ENCODE data around the gene C1R.
"Not testable (repeated sequence)": the region's sequence is repeated elsewhere in the genome, so short reads cannot be mapped to it uniquely, and the experiment has no call there.

C1R gene

DNA sequence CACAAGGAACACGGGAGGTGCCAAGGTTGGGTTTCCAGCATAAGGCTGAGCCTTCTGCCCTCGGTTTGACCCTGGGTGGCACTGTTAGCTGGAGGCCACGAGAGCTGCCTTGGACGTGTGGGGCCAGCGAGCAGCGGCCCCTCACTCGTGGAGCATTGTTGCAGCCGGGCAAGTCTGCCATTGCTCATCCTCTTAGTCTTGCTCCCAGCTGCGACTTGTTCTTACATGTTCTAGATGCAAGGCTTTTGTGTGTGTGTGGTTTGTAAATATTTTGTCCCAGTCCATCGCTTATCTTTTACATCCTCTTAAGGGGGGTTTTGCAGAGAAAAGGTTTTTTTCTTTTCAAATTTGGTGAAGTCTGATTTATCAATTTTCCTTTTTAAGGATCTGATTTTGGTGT is 52.8 kb downstream of the C1R start:
- no peak for DNase-seq (ENCODE audit: low read depth in 2 of 3, low spot score in 2 of 3)

DNA sequence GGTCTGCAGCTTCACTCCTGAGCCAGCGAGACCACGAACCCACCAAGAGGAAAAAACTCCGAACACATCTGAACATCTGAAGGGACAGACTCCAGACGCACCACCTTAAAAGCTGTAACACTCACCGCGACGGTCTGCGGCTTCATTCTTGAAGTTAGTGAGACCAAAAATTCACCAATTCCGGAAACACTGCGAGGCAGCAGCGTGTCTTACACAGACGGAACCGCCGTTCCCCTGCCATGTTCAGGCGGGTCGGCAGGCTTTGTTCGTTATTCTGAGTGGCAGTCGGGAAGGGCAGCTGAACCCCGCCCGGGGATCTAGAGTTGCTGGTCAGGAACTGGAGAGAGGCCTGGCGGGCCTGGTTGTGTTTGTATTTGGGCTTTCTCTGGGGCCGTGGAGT is 53.7 kb downstream of the C1R start:
- no peak for DNase-seq (ENCODE audit: low read depth in 2 of 3, low spot score in 2 of 3)

DNA sequence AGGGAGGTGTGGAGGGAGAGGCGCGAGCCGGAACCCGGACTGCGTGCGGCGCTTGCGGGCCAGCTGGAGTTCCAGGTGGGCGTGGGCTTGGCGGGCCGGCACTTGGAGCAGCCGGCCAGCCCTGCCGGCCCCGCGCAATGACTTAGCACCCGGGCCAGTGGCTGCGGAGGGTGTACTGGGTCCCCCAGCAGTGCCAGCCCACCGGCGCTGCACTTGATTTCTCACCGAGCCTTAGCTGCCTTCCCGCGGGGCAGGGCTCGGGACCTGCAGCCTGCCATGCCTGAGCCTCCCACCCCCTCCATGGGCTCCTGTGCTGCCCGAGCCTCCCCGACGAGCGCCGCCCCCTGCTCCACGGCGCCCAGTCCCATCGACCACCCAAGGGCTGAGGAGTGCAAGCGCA is 54.8 kb downstream of the C1R start:
- not testable (repeated sequence) for DNase-seq (ENCODE audit: low read depth in 2 of 3, low spot score in 2 of 3)

DNA sequence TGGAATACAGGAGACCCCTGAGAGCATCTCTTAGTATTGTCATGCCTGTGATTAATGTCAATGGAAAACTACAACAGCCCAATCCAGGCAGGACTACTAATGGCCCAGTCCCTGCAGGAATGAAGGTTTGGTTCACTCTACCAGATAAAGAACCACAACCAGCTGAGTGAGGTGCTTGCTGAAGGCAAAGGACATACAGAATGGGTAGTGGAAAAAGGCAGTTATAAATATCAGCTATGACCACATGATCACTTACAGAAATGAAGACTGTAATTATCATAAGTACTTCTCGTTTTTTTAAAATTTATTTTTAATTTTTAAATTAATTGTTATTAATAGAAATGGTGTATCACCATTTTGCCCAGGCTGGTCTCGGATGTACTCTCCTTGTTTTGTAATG is 56.8 kb downstream of the C1R start:
- DNase-seq (ENCODE audit: low read depth in 2 of 3, low spot score in 2 of 3): no peak

DNA sequence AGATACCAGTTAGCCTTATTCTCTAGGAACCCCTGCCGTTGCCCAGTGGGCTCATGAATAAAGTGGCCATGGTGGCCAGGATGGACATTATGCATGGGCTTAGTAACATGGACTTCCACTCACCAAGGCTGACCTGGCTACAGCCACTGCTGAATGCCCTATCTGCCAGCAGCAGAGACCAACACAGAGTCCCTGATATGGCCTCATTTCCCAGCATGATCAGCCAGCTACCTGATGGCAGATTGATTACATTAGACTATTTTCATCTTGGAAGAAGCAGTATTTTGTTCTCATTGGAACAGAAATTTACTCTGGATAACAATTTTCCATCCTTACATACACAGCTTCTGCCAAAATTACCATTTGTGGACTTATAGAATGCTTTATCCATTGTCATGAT is 57.8 kb downstream of the C1R start:
- no peak for DNase-seq (ENCODE audit: low read depth in 2 of 3, low spot score in 2 of 3)

DNA sequence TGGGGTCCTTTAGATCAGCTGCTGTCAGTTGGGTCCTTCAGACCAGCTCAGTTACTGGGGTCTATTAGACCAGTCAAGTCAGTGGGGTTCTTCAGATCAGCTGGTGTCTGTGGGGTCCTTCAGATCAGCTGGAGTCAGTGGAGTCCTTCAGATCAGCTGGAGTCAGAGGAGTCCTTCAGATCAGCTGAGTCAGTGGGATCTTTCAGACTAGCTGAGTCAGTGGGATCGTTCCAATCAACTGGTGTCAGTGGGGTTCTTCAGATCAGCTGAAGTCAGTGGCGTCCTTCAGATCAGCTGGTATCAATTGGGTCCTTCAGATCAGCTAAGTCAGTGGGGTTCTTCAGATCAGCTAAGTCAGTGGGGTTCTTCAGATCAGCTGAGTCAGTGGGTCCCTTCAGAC is 59.3 kb downstream of the C1R start:
- no peak for DNase-seq (ENCODE audit: low read depth in 2 of 3, low spot score in 2 of 3)

DNA sequence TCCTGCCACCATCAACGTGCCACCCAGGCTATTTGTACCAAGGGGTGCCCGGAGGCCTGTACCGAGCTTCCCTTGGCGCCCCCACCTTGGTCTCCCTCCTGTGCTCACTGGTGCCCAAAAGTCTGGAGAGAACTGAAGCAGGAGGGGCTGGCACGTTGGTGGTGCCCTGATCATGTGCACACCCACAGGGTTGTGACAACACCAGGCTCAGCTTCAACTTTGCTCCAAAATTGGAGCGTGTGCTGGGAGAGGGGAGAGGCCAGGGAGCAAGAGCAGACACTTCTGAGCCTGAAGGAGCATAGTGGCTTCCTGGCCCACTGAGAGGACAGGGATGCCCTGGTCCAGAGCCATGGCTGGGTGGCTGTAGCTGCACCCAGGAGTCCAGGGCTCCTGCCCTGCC is 60.9 kb downstream of the C1R start:
- no peak for DNase-seq (ENCODE audit: low read depth in 2 of 3, low spot score in 2 of 3)
